MM.1S (cell line): ENCODE data around the gene TUT1.

ENCODE experiments used
- DNase-seq: peaks from one replicate; pipeline ENCODE4 v3.0.0-alpha.2; 2015
- H2AFZ ChIP-seq: fragments of 300-600 bp; sonication (generic); 2 replicates; pipeline ENCODE4 v1.6.0; 2016; ENCODE audit warnings: antibody characterized with exemption, low read length
- H3F3A ChIP-seq: fragments of 300-600 bp; sonication (generic); 2 replicates; pipeline ENCODE4 v1.6.1; 2016; ENCODE audit warnings: mild to moderate bottlenecking, antibody characterized with exemption, low read length, moderate library complexity, mixed read lengths; ENCODE audit not compliant: insufficient read depth
- H3K27ac ChIP-seq: fragments of 300-600 bp; sonication (generic); 2 replicates; pipeline ENCODE4 v1.5.1; 2016; ENCODE audit warnings: mild to moderate bottlenecking, low read length
- H3K27me3 ChIP-seq: fragments of 300-600 bp; sonication (generic); replicated peaks from 2 replicates; pipeline ENCODE4 v1.6.0; 2016; ENCODE audit warnings: low read length; ENCODE audit not compliant: insufficient read depth
- H3K36me3 ChIP-seq: fragments of 300-600 bp; sonication (generic); replicated peaks from 2 replicates; pipeline ENCODE4 v1.6.1; 2016; ENCODE audit warnings: mild to moderate bottlenecking, low read length, mixed read lengths; ENCODE audit not compliant: insufficient read depth
- H3K4me1 ChIP-seq: fragments of 300-600 bp; sonication (generic); 2 replicates; pipeline ENCODE4 v1.6.1; 2016; ENCODE audit warnings: low read length, mixed read lengths
- H3K4me2 ChIP-seq: fragments of 300-600 bp; sonication (generic); 2 replicates; pipeline ENCODE4 v1.6.0; 2016; ENCODE audit warnings: low read depth, low read length
- H3K4me3 ChIP-seq: fragments of 300-600 bp; sonication (generic); 2 replicates; pipeline ENCODE4 v1.5.1; 2016; ENCODE audit warnings: low read length, mixed read lengths
- H3K79me2 ChIP-seq: fragments of 300-600 bp; sonication (generic); 2 replicates; pipeline ENCODE4 v1.6.1; 2016; ENCODE audit warnings: mixed run types, low read length, mixed read lengths
- H3K9ac ChIP-seq: fragments of 300-600 bp; sonication (generic); 2 replicates; pipeline ENCODE4 v1.6.1; 2016; ENCODE audit warnings: low read length, mixed read lengths
- H3K9me2 ChIP-seq: fragments of 300-600 bp; sonication (generic); replicated peaks from 2 replicates; pipeline ENCODE4 v1.6.1; 2016; ENCODE audit warnings: mild to moderate bottlenecking, low read length, mixed read lengths; ENCODE audit not compliant: insufficient read depth
- H3K9me3 ChIP-seq: fragments of 300-600 bp; sonication (generic); replicated peaks from 2 replicates; pipeline ENCODE4 v1.6.1; 2016; ENCODE audit warnings: mild to moderate bottlenecking, low read length, mixed read lengths; ENCODE audit not compliant: insufficient read depth
- H4K20me1 ChIP-seq: fragments of 300-600 bp; sonication (generic); 2 replicates; pipeline ENCODE4 v1.6.1; 2016; ENCODE audit warnings: mild to moderate bottlenecking, low read length, moderate library complexity, mixed read lengths; ENCODE audit not compliant: insufficient read depth
- CTCF ChIP-seq: fragments of 300-600 bp; sonication (generic); IDR thresholded peaks from 2 replicates; pipeline ENCODE4 v1.5.1; 2016; ENCODE audit warnings: antibody characterized with exemption, low read length, mixed read lengths
- EZH2 ChIP-seq: fragments of 300-600 bp; sonication (generic); optimal IDR thresholded peaks from 2 replicates; pipeline ENCODE3; 2017; ENCODE audit warnings: low read depth, mild to moderate bottlenecking, antibody characterized with exemption, low read length, mixed read lengths
- EZH2phosphoT487 ChIP-seq: fragments of 300-600 bp; sonication (generic); IDR thresholded peaks from 2 replicates; pipeline ENCODE4 v1.6.1; 2018; ENCODE audit warnings: antibody characterized with exemption, low read length

Gene TUT1

GRCh38 chr11:62536301-62536957 lies 54.9 kb downstream of the TUT1 start:
- H3K36me3 ChIP-seq, result no peaks in the 10 kb centered on the region
- peaks cover 26% of the 10 kb centered on the region for H3K4me1 ChIP-seq
- peaks cover 9% of the 10 kb centered on the region; the same call in 1 of the 2 replicates for H3F3A ChIP-seq
- peaks cover 15% of the 10 kb centered on the region for H3K79me2 ChIP-seq
- no peaks in the 10 kb centered on the region for H3K27me3 ChIP-seq
- H3K4me3 ChIP-seq, result no peak overlapping the region
- H4K20me1 ChIP-seq, result no peaks in the 10 kb centered on the region
- H3K9ac ChIP-seq, result no peak overlapping the region
- TF ChIP-seq EZH2, result no peak
- TF ChIP-seq EZH2phosphoT487, result no peak
- TF ChIP-seq CTCF, result no peak
- no peaks in the 10 kb centered on the region for H3K9me2 ChIP-seq
- H3K27ac ChIP-seq, result no peak overlapping the region
- DNase-seq, result no peak
- H2AFZ ChIP-seq, result no peak overlapping the region
- no peaks in the 10 kb centered on the region for H3K9me3 ChIP-seq
- no peak overlapping the region for H3K4me2 ChIP-seq

DNA sequence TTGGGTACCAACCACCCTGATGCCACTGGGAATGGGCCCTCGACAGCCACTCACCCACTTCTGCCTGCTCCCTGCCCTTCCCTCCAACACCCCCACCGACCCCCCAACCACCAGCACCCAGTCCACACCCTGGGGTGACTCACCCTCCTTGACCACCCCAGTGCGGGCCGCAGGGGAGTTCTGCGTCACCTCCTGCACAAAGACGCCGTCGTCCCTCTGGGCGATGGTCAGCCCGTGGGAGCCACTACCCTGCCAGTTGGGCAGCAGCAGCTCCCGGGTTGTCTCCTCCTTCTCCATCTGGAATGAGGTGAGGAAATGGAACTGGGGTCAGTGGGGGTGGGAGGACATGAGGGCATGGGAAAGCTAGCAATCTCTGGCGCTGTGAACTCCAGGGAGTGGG lies 55.5 kb downstream of the TUT1 start:
- Histone ChIP-seq H3K4me1 (peaks cover 20% of the 10 kb centered on the region), H3K4me3 (no peak overlapping the region), H3K4me2 (no peak overlapping the region), H3K9ac (no peak overlapping the region), H3K27ac (no peak overlapping the region), H2AFZ (no peak overlapping the region), H3K79me2 (peaks cover 15% of the 10 kb centered on the region), H3K9me2 (no peaks in the 10 kb centered on the region), H3K9me3 (no peaks in the 10 kb centered on the region), H4K20me1 (no peaks in the 10 kb centered on the region), H3K27me3 (no peaks in the 10 kb centered on the region), H3F3A (peaks cover 2% of the 10 kb centered on the region; the same call in 1 of the 2 replicates), H3K36me3 (no peaks in the 10 kb centered on the region)
- TF ChIP-seq EZH2 (no peak), CTCF (no peak), EZH2phosphoT487 (no peak)
- DNase-seq, result no peak

DNA sequence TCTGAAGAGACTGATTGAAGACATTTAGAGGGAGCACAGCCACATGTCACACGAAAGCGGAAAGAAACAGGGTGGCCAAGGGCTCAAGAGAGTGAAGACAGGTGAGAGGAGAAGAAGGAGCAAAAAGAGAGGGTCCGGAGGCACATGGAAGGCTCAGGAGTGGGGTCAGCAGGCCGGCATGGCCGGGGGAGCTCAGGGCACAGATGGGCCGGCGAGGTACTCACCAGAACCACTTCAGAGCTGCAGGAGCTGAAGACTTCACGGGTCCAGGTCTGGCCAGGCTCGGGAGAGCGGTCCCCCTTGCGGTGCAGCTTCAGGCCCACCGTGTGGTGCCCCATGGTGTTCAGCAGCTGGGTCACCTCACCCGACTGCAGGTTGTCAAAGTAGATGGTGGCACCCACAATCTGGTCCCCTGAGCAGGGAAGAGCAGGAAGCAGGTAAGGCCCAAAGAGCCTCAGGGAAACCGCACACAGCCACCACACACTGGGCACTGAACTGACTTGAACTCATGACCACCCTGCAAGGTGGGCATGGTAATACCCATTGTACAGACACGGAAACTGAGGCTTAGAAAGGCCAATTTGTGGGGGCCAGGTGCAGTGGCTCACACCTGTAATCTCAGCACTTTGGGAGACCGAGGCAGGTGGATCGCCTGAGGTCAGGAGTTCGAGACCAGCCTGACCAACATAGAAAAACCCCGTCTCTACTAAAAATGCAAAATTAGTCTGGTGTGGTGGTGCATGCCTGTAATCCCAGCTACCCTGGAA lies 56.4 kb downstream of the TUT1 start:
- H3K27ac ChIP-seq, result no peak overlapping the region
- no peaks in the 10 kb centered on the region for H3K36me3 ChIP-seq
- no peak overlapping the region for H3K4me2 ChIP-seq
- H2AFZ ChIP-seq, result no peak overlapping the region
- DNase-seq, result no peak
- no peak for TF ChIP-seq CTCF
- TF ChIP-seq EZH2phosphoT487, result no peak
- TF ChIP-seq EZH2, result no peak
- no peaks in the 10 kb centered on the region for H4K20me1 ChIP-seq
- peaks cover 12% of the 10 kb centered on the region for H3K79me2 ChIP-seq
- H3K9me3 ChIP-seq, result no peaks in the 10 kb centered on the region
- H3F3A ChIP-seq, result peaks cover 2% of the 10 kb centered on the region; the same call in 1 of the 2 replicates
- H3K9ac ChIP-seq, result no peak overlapping the region
- H3K27me3 ChIP-seq, result no peaks in the 10 kb centered on the region
- peaks cover 14% of the 10 kb centered on the region for H3K4me1 ChIP-seq
- no peaks in the 10 kb centered on the region for H3K9me2 ChIP-seq
- H3K4me3 ChIP-seq, result no peak overlapping the region
